Activated naive CD8-positive, alpha-beta T cell treated with anti-CD3 and anti-CD28 coated beads for 36 hours (primary cell): ENCODE data around the gene DHX30. TPM values are rescaled to one million over a fixed set of nuclear protein-coding genes. Genes with fewer than 3 reads are reported as not detected.
A peak's percentile ranks its signal among the peaks of the same experiment; 100 is the strongest.
"Not testable (repeated sequence)": the region's sequence is repeated elsewhere in the genome, so short reads cannot be mapped to it uniquely, and the experiment has no call there.

Experiments used
- DNase-seq: peaks from one replicate; pipeline ENCODE4 v3.0.0; 2021
- H3K27ac Mint-ChIP-seq: one replicate; pipeline ENCODE4 v1.8.0; 2022; ENCODE audit warnings: mild to moderate bottlenecking, moderate library complexity, mixed read lengths
- H3K27me3 Mint-ChIP-seq: one replicate; pipeline ENCODE4 v1.8.0; 2022; ENCODE audit warnings: mild to moderate bottlenecking, mixed read lengths
- H3K36me3 Mint-ChIP-seq: one replicate; pipeline ENCODE4 v1.8.0; 2021; ENCODE audit warnings: mild to moderate bottlenecking, mixed read lengths
- H3K4me1 Mint-ChIP-seq: one replicate; pipeline ENCODE4 v1.8.0; 2021; ENCODE audit warnings: mixed read lengths
- H3K4me3 Mint-ChIP-seq: one replicate; pipeline ENCODE4 v1.8.0; 2022; ENCODE audit warnings: mild to moderate bottlenecking, moderate library complexity, mixed read lengths
- H3K9me3 Mint-ChIP-seq: one replicate; pipeline ENCODE4 v1.8.0; 2022; ENCODE audit warnings: mixed read lengths
- total RNA-seq, 2 experiments: library from RNA; stranded (reverse); gene quantifications; one replicate each; pipeline ENCODE4 v1.2.3, GENCODE V29; 2021

DHX30 gene
- total RNA-seq, 2 experiments from 2014 or later, result 105 to 110 TPM

DNA sequence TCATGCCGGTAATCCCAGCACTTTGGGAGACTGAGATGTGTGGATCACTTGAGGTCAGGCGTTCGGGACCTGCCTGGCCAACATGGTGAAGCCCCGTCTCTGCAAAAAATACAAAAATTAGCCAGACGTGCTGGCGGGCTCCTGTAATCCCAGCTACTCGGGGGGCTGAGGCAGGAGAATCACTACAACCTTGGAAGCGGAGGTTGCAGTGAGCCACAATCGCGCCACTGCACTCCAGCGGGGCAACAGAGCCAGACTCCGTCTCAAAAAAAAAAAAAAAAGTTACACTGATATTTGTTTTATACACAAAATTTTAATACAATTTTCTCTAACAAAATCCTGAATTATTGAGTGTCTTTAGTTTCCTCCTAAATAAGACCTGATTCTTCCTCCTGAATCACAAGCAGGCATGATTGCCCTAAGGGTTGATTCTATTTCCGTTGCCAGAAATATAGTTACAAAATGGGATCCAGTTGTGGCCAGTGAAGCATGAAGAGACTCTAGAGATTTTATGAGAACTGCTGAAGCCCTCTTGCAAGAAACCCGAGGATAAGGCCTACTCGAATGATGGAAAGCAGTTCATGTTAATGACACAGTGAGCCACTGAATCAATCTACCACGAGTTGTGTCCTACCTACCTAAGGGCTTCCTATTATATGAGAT is 11.6 kb upstream of the DHX30 start:
- no peaks in the 10 kb centered on the region for H3K9me3 Mint-ChIP-seq
- no peaks in the 10 kb centered on the region for H3K4me1 Mint-ChIP-seq
- no peak overlapping the region for H3K4me3 Mint-ChIP-seq
- H3K27ac Mint-ChIP-seq, result no peak overlapping the region
- no peaks in the 10 kb centered on the region for H3K27me3 Mint-ChIP-seq
- no peaks in the 10 kb centered on the region for H3K36me3 Mint-ChIP-seq
- DNase-seq, result no peak

DNA sequence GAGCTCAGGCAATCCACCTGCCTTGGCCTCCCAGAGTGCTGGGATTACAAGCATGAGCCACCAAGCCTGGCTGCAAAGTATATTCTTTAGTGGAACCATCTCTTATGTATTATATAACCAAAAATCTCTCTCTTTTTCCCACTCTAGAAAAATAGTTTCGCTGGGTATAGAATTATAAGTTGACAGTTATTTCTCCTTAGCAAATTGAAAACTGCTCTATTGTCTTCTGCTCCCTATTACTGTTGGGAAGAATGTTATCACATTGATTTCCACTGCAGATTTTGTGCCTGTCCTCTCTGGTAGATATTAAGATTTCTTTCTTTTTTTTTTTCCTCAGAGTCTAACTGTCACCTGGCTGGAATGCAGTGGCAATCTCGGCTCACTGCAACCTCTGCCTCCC is 10.2 kb upstream of the DHX30 start:
- H3K27me3 Mint-ChIP-seq, result no peaks in the 10 kb centered on the region
- no peak overlapping the region for H3K27ac Mint-ChIP-seq
- no peaks in the 10 kb centered on the region for H3K9me3 Mint-ChIP-seq
- no peaks in the 10 kb centered on the region for H3K4me1 Mint-ChIP-seq
- DNase-seq, result no peak
- no peak overlapping the region for H3K4me3 Mint-ChIP-seq
- H3K36me3 Mint-ChIP-seq, result no peaks in the 10 kb centered on the region

DNA sequence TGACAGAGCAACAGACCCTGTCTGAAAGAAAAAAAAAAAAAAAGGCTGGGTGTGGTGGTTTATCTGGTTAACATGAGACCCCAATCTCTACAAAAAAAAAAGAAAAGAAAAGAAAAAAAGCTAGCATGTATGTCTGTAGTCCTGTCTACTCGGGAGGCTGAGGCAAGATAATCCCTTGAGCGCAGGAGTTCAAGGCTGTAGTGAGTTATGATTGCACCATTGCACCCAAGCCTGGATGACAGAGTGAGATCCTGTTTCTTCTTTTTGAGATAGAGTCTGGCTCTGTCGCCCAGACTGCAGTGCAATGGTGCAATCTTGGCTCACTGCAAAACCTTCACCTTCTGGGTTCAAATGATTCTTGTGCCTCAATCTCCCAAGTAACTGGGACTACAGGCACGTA is 8.4 kb upstream of the DHX30 start:
- Mint-ChIP-seq H3K9me3 (no peaks in the 10 kb centered on the region), H3K27me3 (no peaks in the 10 kb centered on the region), H3K27ac (no peak overlapping the region), H3K4me3 (no peak overlapping the region), H3K36me3 (no peaks in the 10 kb centered on the region), H3K4me1 (no peaks in the 10 kb centered on the region)
- DNase-seq, result no peak

DNA sequence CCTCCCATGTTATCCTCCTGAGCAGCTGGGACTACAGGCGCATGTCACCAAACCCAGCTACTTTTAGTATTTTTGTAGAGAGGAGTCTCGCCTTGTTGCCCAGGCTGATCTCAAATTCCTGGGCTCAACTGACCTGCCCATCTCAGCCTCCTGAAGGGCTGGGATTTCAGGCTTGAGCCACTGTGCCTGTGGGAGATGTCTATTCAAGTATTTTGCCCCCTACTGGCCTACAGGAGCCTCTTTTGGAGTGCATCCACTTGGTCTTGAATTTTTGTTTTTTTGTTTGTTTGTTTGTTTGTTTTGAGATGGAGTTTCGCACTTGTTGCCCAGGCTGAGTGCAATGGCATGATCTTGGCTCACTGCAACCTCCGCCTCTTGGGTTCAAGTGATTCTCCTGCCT is 3.2 kb upstream of the DHX30 start:
- Mint-ChIP-seq H3K36me3 (no peaks in the 10 kb centered on the region), H3K27me3 (no peaks in the 10 kb centered on the region), H3K4me3 (no peak overlapping the region), H3K27ac (no peak overlapping the region), H3K9me3 (no peaks in the 10 kb centered on the region), H3K4me1 (peaks cover 16% of the 10 kb centered on the region)
- DNase-seq, result no peak

DNA sequence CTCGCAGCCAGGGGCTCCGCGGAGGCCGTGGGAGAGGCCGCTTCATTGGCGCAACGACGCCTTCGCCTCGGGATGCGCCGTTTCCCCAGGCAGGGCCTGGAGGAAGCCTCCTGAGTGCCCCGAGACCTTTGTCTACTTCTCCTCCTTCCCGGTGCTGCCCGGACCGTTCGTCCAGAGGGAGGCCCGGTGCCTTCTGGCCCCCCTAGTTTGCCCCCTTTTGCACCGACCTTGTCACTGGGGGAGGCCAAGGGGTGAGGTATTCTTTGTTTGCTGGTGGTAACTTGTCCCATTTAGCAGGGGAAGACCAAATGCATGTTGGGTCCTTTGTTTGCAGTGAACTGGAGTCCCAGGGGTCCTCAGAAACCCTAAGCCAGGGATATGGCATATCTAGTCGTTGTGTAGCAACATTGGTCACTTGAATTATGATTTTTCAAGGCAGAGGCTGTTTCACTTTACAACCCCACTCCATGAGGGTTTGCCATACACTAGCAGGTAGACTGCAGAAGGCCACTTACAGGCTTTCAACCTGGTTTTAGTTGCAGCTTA is 615 bp downstream of the DHX30 start:
- Mint-ChIP-seq H3K4me3 (peak overlapping the region; percentile 98), H3K9me3 (no peaks in the 10 kb centered on the region), H3K27ac (peak overlapping the region; percentile 97), H3K27me3 (no peaks in the 10 kb centered on the region), H3K4me1 (peaks cover 16% of the 10 kb centered on the region), H3K36me3 (peaks cover 2% of the 10 kb centered on the region)
- DNase-seq, result no peak

DNA sequence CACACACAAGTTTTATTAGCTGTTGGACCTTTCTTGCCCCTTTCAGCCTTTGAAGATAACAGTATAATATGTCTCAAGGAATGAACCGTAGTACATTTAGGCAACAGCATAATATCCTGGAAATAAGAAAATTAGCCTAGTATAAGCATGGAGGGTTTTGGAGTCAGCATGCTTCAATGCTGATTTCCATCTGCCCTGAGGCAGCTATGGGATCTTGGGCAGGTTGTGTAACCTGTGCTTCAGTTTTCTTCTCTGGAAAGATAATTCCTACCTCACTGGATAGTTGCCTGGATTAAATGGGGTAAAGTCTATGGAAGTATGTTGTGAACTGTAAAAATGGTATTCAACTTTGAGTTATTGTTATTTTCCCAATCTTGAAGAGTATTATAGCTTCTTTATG is 1.6 kb downstream of the DHX30 start:
- peak overlapping the region; percentile 98 for H3K4me3 Mint-ChIP-seq
- peak overlapping the region; percentile 97 for H3K27ac Mint-ChIP-seq
- H3K36me3 Mint-ChIP-seq, result peaks cover 2% of the 10 kb centered on the region
- DNase-seq, result no peak
- H3K4me1 Mint-ChIP-seq, result peaks cover 16% of the 10 kb centered on the region
- H3K27me3 Mint-ChIP-seq, result no peaks in the 10 kb centered on the region
- H3K9me3 Mint-ChIP-seq, result no peaks in the 10 kb centered on the region

DNA sequence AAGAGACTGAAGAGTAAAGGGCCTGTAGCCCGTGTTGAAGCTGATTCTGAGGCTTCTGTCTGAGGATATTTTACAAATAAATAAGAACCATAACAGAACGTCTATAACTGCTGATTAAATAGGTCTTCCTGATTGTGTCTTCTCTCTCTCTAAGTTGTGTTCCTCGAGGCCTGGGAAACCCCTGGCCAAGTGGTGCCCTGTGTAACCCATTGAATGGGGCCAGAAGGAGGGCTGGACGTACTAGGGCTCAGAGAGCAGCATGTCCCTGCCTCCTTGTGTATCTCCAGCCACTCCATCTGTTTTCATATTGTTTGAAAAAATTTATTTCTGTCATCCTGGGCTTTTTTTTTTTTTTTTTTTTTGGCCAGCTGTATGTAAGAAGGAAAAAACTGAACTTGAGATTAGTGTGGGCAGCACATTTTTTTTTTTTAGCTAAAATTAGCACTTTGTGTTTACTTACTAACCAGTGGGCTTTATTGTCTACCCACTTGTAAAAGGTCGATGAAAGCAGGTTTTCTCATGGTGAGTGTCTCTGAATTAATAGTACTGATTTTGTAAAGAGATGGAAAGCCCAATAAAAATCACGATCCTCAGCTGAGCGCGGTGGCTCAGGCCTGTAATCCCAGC is 10.7 kb downstream of the DHX30 start:
- H3K36me3 Mint-ChIP-seq, result peaks cover 5% of the 10 kb centered on the region
- DNase-seq, result no peak
- H3K27ac Mint-ChIP-seq, result peak overlapping the region; percentile 56
- H3K4me1 Mint-ChIP-seq, result peaks cover 6% of the 10 kb centered on the region
- no peak overlapping the region for H3K4me3 Mint-ChIP-seq
- no peaks in the 10 kb centered on the region for H3K9me3 Mint-ChIP-seq
- H3K27me3 Mint-ChIP-seq, result no peaks in the 10 kb centered on the region

DNA sequence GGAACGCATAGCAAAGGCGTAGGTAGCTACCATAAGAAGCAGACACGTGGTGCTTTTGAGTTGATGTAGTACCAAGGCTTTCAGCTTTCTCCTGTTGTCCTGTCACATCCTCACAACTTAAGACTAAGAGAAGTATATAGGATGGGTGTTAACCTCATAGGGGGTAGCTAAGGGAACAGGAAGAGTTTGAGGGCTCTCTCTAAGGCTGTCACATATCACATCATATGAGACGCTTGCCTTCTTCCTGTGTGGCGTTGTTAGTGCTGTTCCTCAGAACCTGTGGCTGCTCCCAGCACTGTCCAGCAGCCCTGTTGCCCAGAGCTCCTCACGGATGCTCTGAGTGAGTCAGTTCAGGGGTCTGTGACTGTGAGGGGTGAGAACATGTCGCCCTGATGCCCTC is 14.7 kb downstream of the DHX30 start:
- Mint-ChIP-seq H3K4me3 (no peak overlapping the region), H3K27me3 (no peaks in the 10 kb centered on the region), H3K36me3 (peaks cover 9% of the 10 kb centered on the region), H3K4me1 (peaks cover 6% of the 10 kb centered on the region), H3K9me3 (no peaks in the 10 kb centered on the region), H3K27ac (no peak overlapping the region)
- DNase-seq, result no peak

DNA sequence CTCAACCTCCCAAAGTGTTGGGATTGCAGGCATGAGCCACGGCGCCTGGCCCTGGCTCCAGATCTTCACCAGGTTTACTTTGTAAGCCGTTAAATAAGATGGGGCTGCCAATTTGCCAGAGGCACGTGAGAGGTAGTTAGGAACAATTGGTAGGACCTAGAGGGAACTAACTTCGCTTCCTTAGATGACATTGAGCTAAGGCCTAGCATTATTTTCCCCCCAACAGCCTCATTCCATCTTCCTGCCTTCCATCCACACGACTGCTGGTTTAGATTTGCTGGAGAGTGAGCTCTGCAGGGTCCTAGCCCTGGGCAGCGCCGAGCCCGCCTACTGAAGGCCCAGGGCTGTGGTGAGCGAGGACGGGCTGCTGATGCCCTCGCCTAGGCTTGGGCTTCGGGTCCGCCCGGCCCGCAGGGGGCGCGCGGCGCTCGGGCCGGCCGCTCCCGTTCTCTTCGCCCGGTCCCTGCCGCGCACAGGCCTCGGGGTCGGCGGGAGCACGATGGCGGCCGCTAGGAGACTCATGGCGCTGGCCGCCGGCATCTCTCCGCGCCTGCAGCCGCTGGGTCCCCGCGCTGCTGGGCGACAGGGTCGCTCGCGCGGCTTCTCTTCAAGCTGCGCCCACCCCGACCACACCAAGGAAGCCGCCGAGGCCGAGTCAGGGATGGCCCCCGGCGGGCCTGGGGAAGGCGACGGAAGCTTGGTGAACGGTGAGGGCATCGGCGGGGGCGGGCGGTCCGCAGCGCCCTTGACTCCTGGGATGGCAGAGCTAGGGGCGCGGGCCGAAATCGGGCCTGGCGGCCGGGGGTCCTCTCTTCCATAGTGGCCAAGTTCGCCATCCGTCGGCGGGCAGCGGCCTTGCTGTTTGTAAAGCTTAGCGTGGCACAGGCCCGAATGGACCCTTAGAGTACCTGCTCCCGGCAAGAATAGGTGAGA is 21.9 kb downstream of the DHX30 start:
- Mint-ChIP-seq H3K4me1 (peaks cover 39% of the 10 kb centered on the region), H3K9me3 (no peaks in the 10 kb centered on the region), H3K4me3 (peak overlapping the region; percentile 93), H3K27me3 (no peaks in the 10 kb centered on the region), H3K36me3 (peaks cover 45% of the 10 kb centered on the region), H3K27ac (peak overlapping the region; percentile 91)
- peak; percentile 89 for DNase-seq

DNA sequence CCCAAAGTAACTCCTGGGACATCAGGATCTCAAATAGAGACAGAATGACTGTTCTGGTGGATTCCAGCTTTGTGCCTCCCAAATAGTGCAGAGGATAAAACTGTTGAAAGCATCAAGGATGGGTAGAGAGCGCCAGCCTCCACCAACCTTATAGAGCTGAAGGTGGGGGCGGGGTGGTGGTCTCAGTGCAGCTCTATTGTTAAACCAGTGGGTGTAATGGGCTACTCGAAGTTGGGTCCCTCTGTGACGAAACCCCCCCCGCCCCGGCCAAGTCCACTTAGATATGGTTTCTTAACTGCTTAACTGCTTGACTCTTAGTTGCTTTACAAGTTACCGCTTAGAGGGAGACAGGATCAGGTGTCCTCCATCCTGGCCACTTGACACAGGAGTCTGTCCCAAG is 22.7 kb downstream of the DHX30 start:
- Mint-ChIP-seq H3K9me3 (no peaks in the 10 kb centered on the region), H3K4me1 (peaks cover 39% of the 10 kb centered on the region), H3K36me3 (peaks cover 47% of the 10 kb centered on the region), H3K27ac (peak overlapping the region; percentile 91), H3K4me3 (peak overlapping the region; percentile 93), H3K27me3 (no peaks in the 10 kb centered on the region)
- no peak for DNase-seq

DNA sequence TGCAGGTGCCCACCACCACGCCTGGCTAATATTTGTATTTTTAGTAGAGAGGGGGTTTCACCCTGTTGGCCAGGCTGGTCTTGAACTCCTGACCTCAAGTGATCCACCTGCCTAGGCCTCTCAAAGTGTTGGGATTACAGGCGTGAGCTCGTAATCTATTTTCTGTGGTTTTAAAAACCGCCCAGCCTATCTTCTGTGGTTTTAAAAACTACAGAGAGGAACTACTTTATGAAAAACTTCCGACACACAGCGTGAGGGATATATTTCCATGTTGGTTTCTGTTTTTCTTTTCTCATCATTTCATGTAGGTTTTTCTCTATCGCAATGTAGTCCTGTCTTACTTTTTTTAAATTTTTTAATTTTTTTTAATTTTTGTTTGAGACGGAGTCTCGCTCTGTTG is 26.5 kb downstream of the DHX30 start:
- H3K27me3 Mint-ChIP-seq, H3K4me3 Mint-ChIP-seq, H3K9me3 Mint-ChIP-seq, DNase-seq: not testable (repeated sequence)
- Mint-ChIP-seq H3K4me1 (peaks cover 38% of the 10 kb centered on the region), H3K36me3 (peaks cover 50% of the 10 kb centered on the region), H3K27ac (peak overlapping the region; percentile 82)

DNA sequence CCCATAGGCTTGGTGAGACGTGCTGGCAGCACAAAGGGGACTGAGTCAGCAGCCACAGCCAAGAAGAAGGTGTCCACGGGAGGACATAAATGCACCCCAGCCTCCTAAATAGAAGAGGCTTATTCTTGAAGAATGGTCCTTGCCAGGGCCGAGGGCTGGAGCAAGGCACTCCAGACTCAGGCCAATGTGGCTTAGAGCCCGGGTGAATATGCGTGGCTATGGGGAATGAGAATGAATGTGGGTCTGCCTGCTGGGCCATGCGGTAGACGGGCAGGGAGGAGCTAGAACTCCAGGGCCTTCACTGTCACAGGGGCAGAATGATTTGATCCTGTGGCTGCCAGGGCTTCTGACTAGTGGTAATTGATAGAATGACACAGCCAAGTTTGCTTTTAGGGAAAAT is 34.0 kb downstream of the DHX30 start:
- Mint-ChIP-seq H3K27me3 (no peaks in the 10 kb centered on the region), H3K4me3 (no peak overlapping the region), H3K9me3 (no peaks in the 10 kb centered on the region), H3K4me1 (peaks cover 5% of the 10 kb centered on the region), H3K36me3 (peaks cover 33% of the 10 kb centered on the region), H3K27ac (peak overlapping the region; percentile 2)
- no peak for DNase-seq

DNA sequence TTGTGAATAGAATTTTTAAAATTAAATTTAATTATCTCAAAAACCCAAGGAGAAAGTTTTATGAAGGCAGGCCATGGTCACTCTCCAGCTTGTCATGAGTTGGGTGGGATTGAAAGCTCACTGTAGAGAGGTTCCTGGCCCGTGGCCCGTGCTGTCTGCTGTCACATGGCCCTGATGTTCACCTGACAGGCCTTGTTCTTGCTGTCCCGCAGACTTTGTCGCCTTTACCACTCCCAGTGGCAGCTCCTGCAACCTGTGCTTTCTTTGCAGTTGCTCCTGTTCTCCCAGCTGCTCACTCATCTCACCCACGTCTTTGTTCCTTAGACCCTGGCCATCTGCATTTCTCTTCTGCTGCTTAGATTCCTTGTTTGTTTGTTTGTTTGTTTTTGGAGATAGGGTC is 35.6 kb downstream of the DHX30 start:
- H3K27ac Mint-ChIP-seq, result no peak overlapping the region
- no peak for DNase-seq
- H3K9me3 Mint-ChIP-seq, result no peaks in the 10 kb centered on the region
- peaks cover 2% of the 10 kb centered on the region for H3K4me1 Mint-ChIP-seq
- peaks cover 27% of the 10 kb centered on the region for H3K36me3 Mint-ChIP-seq
- no peaks in the 10 kb centered on the region for H3K27me3 Mint-ChIP-seq
- no peak overlapping the region for H3K4me3 Mint-ChIP-seq

DNA sequence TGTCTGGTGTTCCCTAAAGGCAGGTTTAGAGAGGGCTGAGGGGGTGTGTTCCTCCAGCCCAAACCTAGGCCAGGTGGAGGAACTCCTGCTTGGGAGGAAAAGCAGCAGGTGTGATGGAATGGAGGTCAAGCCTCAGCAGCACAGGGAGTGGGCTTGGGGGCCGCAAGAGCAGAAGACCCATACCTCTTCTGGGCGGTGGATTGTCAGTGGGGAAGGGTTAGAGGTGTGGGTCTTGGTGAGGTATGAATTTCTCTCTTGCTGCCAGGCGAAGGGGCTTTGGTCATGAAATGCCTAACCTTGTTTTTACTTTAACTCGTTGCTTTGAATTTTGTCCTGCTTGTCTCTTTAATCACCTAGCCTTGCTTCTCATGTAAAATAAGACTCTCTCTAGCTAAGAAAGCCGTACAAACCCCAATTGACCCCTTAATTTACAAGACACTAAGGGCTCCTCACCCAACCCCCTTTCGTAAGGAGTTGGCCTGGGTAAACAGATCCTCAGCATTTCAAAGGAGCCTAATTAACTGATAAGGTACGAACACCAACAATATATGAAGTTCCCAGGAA is 38.9 kb downstream of the DHX30 start:
- Mint-ChIP-seq H3K27me3 (no peaks in the 10 kb centered on the region), H3K27ac (no peak overlapping the region), H3K4me1 (peaks cover 2% of the 10 kb centered on the region), H3K9me3 (no peaks in the 10 kb centered on the region), H3K4me3 (no peak overlapping the region), H3K36me3 (peaks cover 19% of the 10 kb centered on the region)
- no peak for DNase-seq
